ENCODE measurements around the gene AP3B1.

Gene AP3B1

DNA sequence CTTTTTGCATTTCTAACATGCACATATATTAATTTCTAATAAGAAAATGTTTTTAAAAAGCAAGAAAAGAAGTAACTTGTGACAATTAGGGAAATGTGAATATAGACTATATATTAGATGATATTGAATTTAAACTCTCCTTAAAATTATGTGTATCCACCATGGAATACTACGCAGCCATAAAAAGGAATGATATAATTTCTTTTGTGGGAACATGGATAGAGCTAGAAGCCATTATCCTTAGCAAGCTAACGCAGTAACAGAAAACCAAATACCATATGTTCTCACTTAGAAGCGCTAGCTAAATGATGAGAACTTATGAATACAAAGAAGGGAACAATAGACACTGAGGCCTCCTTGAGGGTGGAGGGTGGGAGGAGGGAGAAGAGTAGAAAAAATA is 23.8 kb upstream of the AP3B1 start:
- Histone ChIP-seq H3K4me1 (ENCODE audit: insufficient read depth, low read length, poor library complexity, severe bottlenecking) (no peaks in the 10 kb centered on the region), H3K9me2 (replicated peaks; ENCODE audit: low read depth, low read length) (no peaks in the 10 kb centered on the region), H3K4me2 (ENCODE audit: low read depth, low read length, poor library complexity, severe bottlenecking) (no peak overlapping the region), H3K79me2 (ENCODE audit: insufficient read depth, low read length) (no peaks in the 10 kb centered on the region), H3F3A (ENCODE audit: low read depth) (no peaks in the 10 kb centered on the region), H3K27me3 (ENCODE audit: insufficient read depth, low read length, poor library complexity, severe bottlenecking) (no peaks in the 10 kb centered on the region), H3K36me3 (ENCODE audit: insufficient read depth, low read length) (no peaks in the 10 kb centered on the region), H3K9me3 (ENCODE audit: insufficient read depth, low read depth, low read length) (no peaks in the 10 kb centered on the region), H4K20me1 (ENCODE audit: insufficient read depth, low read length, poor library complexity, severe bottlenecking) (no peaks in the 10 kb centered on the region), H2AFZ (ENCODE audit: low read length) (no peak overlapping the region), H3K9ac (ENCODE audit: low read depth, low read length, poor library complexity, severe bottlenecking) (no peak overlapping the region), H3K4me3 (ENCODE audit: low read length, poor library complexity, severe bottlenecking) (no peak overlapping the region)
- no peak for TF ChIP-seq EZH2phosphoT487 (IDR thresholded peaks at IDR 0.05; ENCODE audit: borderline replicate concordance)
- TF ChIP-seq, protein P1, sequence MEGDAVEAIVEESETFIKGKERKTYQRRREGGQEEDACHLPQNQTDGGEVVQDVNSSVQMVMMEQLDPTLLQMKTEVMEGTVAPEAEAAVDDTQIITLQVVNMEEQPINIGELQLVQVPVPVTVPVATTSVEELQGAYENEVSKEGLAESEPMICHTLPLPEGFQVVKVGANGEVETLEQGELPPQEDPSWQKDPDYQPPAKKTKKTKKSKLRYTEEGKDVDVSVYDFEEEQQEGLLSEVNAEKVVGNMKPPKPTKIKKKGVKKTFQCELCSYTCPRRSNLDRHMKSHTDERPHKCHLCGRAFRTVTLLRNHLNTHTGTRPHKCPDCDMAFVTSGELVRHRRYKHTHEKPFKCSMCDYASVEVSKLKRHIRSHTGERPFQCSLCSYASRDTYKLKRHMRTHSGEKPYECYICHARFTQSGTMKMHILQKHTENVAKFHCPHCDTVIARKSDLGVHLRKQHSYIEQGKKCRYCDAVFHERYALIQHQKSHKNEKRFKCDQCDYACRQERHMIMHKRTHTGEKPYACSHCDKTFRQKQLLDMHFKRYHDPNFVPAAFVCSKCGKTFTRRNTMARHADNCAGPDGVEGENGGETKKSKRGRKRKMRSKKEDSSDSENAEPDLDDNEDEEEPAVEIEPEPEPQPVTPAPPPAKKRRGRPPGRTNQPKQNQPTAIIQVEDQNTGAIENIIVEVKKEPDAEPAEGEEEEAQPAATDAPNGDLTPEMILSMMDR (conservative IDR thresholded peaks at IDR 0.05; ENCODE audit: low read length) = no peak

DNA sequence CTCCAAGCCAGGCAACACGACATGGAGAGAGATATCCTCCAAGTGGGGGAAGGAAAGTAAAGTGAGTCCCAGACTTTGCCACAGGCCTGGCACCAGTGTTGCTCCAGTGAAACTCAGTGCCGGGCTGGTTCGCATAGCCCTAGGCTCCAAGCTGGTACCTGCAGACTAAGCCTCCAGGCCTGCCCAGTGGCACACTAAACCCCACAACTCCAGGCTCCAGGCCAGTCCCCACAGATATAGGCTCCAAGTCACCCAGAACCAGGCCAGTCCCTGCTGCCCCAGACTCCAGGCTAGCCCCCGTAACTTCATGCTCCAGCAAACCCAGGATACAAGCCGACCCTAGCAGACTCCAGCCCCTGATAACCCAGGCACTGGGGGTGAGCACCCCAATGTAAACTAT is 23.0 kb upstream of the AP3B1 start:
- H3K9me2 ChIP-seq (replicated peaks; ENCODE audit: low read depth, low read length) = no peaks in the 10 kb centered on the region
- no peak overlapping the region for H3K9ac ChIP-seq (ENCODE audit: low read depth, low read length, poor library complexity, severe bottlenecking)
- no peaks in the 10 kb centered on the region for H3K27me3 ChIP-seq (ENCODE audit: insufficient read depth, low read length, poor library complexity, severe bottlenecking)
- H3K4me1 ChIP-seq (ENCODE audit: insufficient read depth, low read length, poor library complexity, severe bottlenecking) = no peaks in the 10 kb centered on the region
- H3K79me2 ChIP-seq (ENCODE audit: insufficient read depth, low read length) = no peaks in the 10 kb centered on the region
- no peak overlapping the region for H3K4me3 ChIP-seq (ENCODE audit: low read length, poor library complexity, severe bottlenecking)
- no peaks in the 10 kb centered on the region for H3K36me3 ChIP-seq (ENCODE audit: insufficient read depth, low read length)
- H3K9me3 ChIP-seq (ENCODE audit: insufficient read depth, low read depth, low read length) = no peaks in the 10 kb centered on the region
- H2AFZ ChIP-seq (ENCODE audit: low read length) = peak overlapping the region; percentile 74; the same call in 1 of the 2 replicates
- H3F3A ChIP-seq (ENCODE audit: low read depth) = no peaks in the 10 kb centered on the region
- TF ChIP-seq EZH2phosphoT487 (IDR thresholded peaks at IDR 0.05; ENCODE audit: borderline replicate concordance) = no peak
- TF ChIP-seq, protein P1 (conservative IDR thresholded peaks at IDR 0.05; ENCODE audit: low read length) = no peak
- no peak overlapping the region for H3K4me2 ChIP-seq (ENCODE audit: low read depth, low read length, poor library complexity, severe bottlenecking)
- no peaks in the 10 kb centered on the region for H4K20me1 ChIP-seq (ENCODE audit: insufficient read depth, low read length, poor library complexity, severe bottlenecking)

DNA sequence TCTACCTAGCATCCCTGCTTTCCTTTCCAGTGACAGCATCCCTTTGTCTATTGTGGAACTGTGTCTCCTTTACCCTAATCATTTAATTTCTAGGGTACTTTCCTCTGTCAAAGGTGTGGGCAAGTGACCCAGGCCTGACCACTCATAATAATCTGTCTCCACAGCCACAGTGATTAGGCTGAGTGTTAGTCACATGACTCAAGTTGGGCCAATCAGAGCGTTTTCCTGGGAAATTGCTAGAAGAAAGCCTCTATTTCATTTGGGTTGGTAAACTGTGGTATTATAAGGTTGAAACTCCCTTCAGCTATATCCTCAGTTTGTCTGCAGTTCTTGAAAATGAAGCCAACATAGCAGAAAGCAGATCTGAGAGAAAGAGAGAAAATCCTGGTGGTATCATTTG is 14.2 kb upstream of the AP3B1 start:
- Histone ChIP-seq H3K79me2 (ENCODE audit: insufficient read depth, low read length) (no peaks in the 10 kb centered on the region), H2AFZ (ENCODE audit: low read length) (no peak overlapping the region), H3K4me1 (ENCODE audit: insufficient read depth, low read length, poor library complexity, severe bottlenecking) (no peaks in the 10 kb centered on the region), H3K9ac (ENCODE audit: low read depth, low read length, poor library complexity, severe bottlenecking) (no peak overlapping the region), H3K4me2 (ENCODE audit: low read depth, low read length, poor library complexity, severe bottlenecking) (no peak overlapping the region), H3K27me3 (ENCODE audit: insufficient read depth, low read length, poor library complexity, severe bottlenecking) (no peaks in the 10 kb centered on the region), H3K9me2 (replicated peaks; ENCODE audit: low read depth, low read length) (no peaks in the 10 kb centered on the region), H3K36me3 (ENCODE audit: insufficient read depth, low read length) (no peaks in the 10 kb centered on the region), H3F3A (ENCODE audit: low read depth) (no peaks in the 10 kb centered on the region), H4K20me1 (ENCODE audit: insufficient read depth, low read length, poor library complexity, severe bottlenecking) (no peaks in the 10 kb centered on the region), H3K4me3 (ENCODE audit: low read length, poor library complexity, severe bottlenecking) (no peak overlapping the region), H3K9me3 (ENCODE audit: insufficient read depth, low read depth, low read length) (no peaks in the 10 kb centered on the region)
- TF ChIP-seq EZH2phosphoT487 (IDR thresholded peaks at IDR 0.05; ENCODE audit: borderline replicate concordance) = no peak
- TF ChIP-seq, protein P1 (conservative IDR thresholded peaks at IDR 0.05; ENCODE audit: low read length) = no peak
